GM12878 (cell line): ENCODE measurements around the gene ATP13A2. TPM values are rescaled to one million over a fixed set of nuclear protein-coding genes. Genes with fewer than 3 reads are reported as not detected.

Experiments used
- ATAC-seq: fragments of 200-7000 bp; cut with Tn5 transposase; 3 replicates; pipeline ENCODE4 v1.9.1; 2020; ENCODE audit warnings: mild to moderate bottlenecking, moderate library complexity
- BruUV-seq: library from RNA; stranded (reverse); fragments of 400-500 nt; replicated peaks from 2 replicates; lab custom pipeline; 2021; lab: Mats Ljungman, UMichigan
- CTCF ChIA-PET: fragments of 300-600 bp; sonication (Branson Sonifier 250); formaldehyde crosslinking; extraction: SDS; loops from one replicate; lab custom pipeline; 2021; ENCODE audit warnings: inconsistent platforms; lab: Yijun Ruan, JAX
- POLR2A ChIA-PET: fragments of 350-600 bp; formaldehyde crosslinking; extraction: SDS; loops from one replicate; lab custom pipeline; 2021; ENCODE audit warnings: inconsistent platforms; lab: Charles Lee
- RAD21 ChIA-PET: fragments of 300-600 bp; sonication (Branson Sonifier 250); formaldehyde crosslinking; loops from one replicate; lab custom pipeline; 2023; ENCODE audit warnings: antibody characterized with exemption; ENCODE audit not compliant: unreplicated experiment; lab: Charles Lee
- SMC1A ChIA-PET: fragments of 300-600 bp; sonication (Branson Sonifier 250); formaldehyde crosslinking; loops from one replicate; lab custom pipeline; 2023; ENCODE audit not compliant: unreplicated experiment, uncharacterized antibody; lab: Charles Lee
- DNase-seq: peaks from one replicate; pipeline ENCODE4 v3.0.0-alpha.2; 2011; ENCODE audit warnings: low read depth, low spot score
- FAIRE-seq: peaks from 3 replicates; lab custom pipeline; 2011; peaks lifted over from hg19 to GRCh38; lab: Jason Lieb, UNC
- H2AFZ ChIP-seq: 2 replicates; pipeline ENCODE4 v1.6.0; 2011; ENCODE audit warnings: low read depth, low read length, control low read depth; ENCODE audit not compliant: control insufficient read depth
- H3K27ac ChIP-seq: 2 replicates; pipeline ENCODE4 v1.5.1; 2011; ENCODE audit warnings: control low read depth; ENCODE audit not compliant: control insufficient read depth, insufficient read depth
- H3K27me3 ChIP-seq, 2 experiments: replicated peaks in 1 of 2; 2 replicates each; pipeline versions ENCODE4 v1.6.0 to v1.6.1; 2011; ENCODE audit warnings: low read length in 1 of 2; ENCODE audit not compliant: control insufficient read depth in 2 of 2, insufficient read depth in 2 of 2
- H3K36me3 ChIP-seq, 2 experiments: 2 replicates each; pipeline ENCODE4 v1.5.1; 2011; ENCODE audit warnings: low read length in 1 of 2; ENCODE audit not compliant: control insufficient read depth in 2 of 2, insufficient read depth in 2 of 2
- H3K4me1 ChIP-seq: 2 replicates; pipeline ENCODE4 v1.6.1; 2011; ENCODE audit warnings: mild to moderate bottlenecking, low read length, moderate library complexity, mixed read lengths; ENCODE audit not compliant: control insufficient read depth, insufficient read depth
- H3K4me2 ChIP-seq: 2 replicates; pipeline ENCODE4 v1.6.0; 2011; ENCODE audit warnings: control low read depth; ENCODE audit not compliant: control insufficient read depth, insufficient read depth
- H3K4me3 ChIP-seq: fragments of 200-600 bp; sonication (generic); 2 replicates; pipeline ENCODE4 v1.5.1; 2016
- H3K79me2 ChIP-seq: 2 replicates; pipeline ENCODE4 v1.6.0; 2011; ENCODE audit warnings: low read length; ENCODE audit not compliant: control insufficient read depth, insufficient read depth
- H3K9ac ChIP-seq: 2 replicates; pipeline ENCODE4 v1.8.0; 2011; ENCODE audit warnings: low read length, control low read depth, mixed read lengths; ENCODE audit not compliant: control insufficient read depth, insufficient read depth
- H3K9me3 ChIP-seq: replicated peaks from 3 replicates; pipeline ENCODE4 v1.5.1; 2011; ENCODE audit warnings: mild to moderate bottlenecking, low read length; ENCODE audit not compliant: control insufficient read depth, insufficient read depth
- H4K20me1 ChIP-seq: 2 replicates; pipeline ENCODE4 v1.6.0; 2011; ENCODE audit not compliant: control insufficient read depth, insufficient read depth
- CHD1 ChIP-seq: IDR thresholded peaks from 2 replicates; pipeline ENCODE4 v1.6.1; 2012; ENCODE audit warnings: low read depth, low read length, improper control_type of control experiment
- FOS ChIP-seq: IDR thresholded peaks from 3 replicates; pipeline ENCODE4 v1.6.1; 2011; ENCODE audit warnings: borderline replicate concordance; ENCODE audit not compliant: insufficient read length; ENCODE audit errors: extremely low read depth
- HDGF ChIP-seq: fragments of 450-650 bp; IDR thresholded peaks from 2 replicates; pipeline ENCODE4 v1.6.1; 2016; ENCODE audit warnings: antibody characterized with exemption
- IKZF2 ChIP-seq, 2 experiments: fragments of 450-650 bp; IDR thresholded peaks; 2 replicates each; pipeline ENCODE4 v1.6.1; 2017; ENCODE audit warnings: mild to moderate bottlenecking in 2 of 2, moderate library complexity in 2 of 2
- NBN ChIP-seq: fragments of 450-650 bp; IDR thresholded peaks from 2 replicates; pipeline ENCODE4 v1.6.1; 2016
- NFIC ChIP-seq: IDR thresholded peaks from 2 replicates; pipeline ENCODE4 v1.6.1; 2012; ENCODE audit warnings: low read depth, mild to moderate bottlenecking, inconsistent platforms, low read length, moderate library complexity
- NR2C2 ChIP-seq: IDR thresholded peaks from 2 replicates; pipeline ENCODE4 v1.6.1; 2011; ENCODE audit warnings: borderline replicate concordance, low read depth; ENCODE audit not compliant: control insufficient read depth, insufficient read length
- PAX5 ChIP-seq: IDR thresholded peaks from 2 replicates; pipeline ENCODE4 v1.6.1; 2011; ENCODE audit warnings: low read depth, low read length, borderline replicate concordance
- POLR2A ChIP-seq: IDR thresholded peaks from 2 replicates; pipeline ENCODE4 v1.6.1; 2011; ENCODE audit warnings: low read depth, mild to moderate bottlenecking, low read length
- RB1 ChIP-seq: fragments of 450-650 bp; formaldehyde crosslinking; IDR thresholded peaks from 2 replicates; pipeline ENCODE4 v1.6.1; 2017; ENCODE audit warnings: mild to moderate bottlenecking, borderline replicate concordance
- SIX5 ChIP-seq: IDR thresholded peaks from 2 replicates; pipeline ENCODE4 v1.6.1; 2011; ENCODE audit warnings: mild to moderate bottlenecking, low read depth, low read length, moderate library complexity; ENCODE audit not compliant: severe bottlenecking
- TCF3 ChIP-seq: IDR thresholded peaks from 2 replicates; pipeline ENCODE4 v1.6.1; 2012; ENCODE audit warnings: low read depth, mild to moderate bottlenecking, low read length, borderline replicate concordance; ENCODE audit not compliant: insufficient read depth
- WRNIP1 ChIP-seq: IDR thresholded peaks from 2 replicates; pipeline ENCODE4 v1.6.1; 2011; ENCODE audit warnings: low read depth, low read length, improper control_type of control experiment, borderline replicate concordance
- ZNF217 ChIP-seq: fragments of 450-650 bp; IDR thresholded peaks from 2 replicates; pipeline ENCODE4 v1.6.1; 2017; ENCODE audit warnings: antibody characterized with exemption, mild to moderate bottlenecking
- WGBS: methylation state at CpG from one replicate; pipeline ENCODE4 v1.1.6; 2016; ENCODE audit warnings: low lambda C conversion rate; ENCODE audit not compliant: insufficient replicate concordance, insufficient coverage; ENCODE audit errors: missing lambda C conversion rate; 5-methylcytosine and 5-hydroxymethylcytosine counted together
- in situ Hi-C: fragments of 300-500 bp; cut with MboI; formaldehyde crosslinking; loops from 9 replicates; pipeline ENCODE4 v1.14.3; 2018; ENCODE audit warnings: mixed read lengths
- intact Hi-C: fragments of 100-400 bp; cut with micrococcal nuclease; formaldehyde crosslinking; loops from one replicate; pipeline ENCODE4 v1.14.2; 2022; ENCODE audit not compliant: unreplicated experiment
- polyA plus RNA-seq, 11 experiments: library from polyadenylated mRNA; depleted of rRNA in 4 of 11; unstranded in 6 of 11; stranded (reverse) in 5 of 11; fragments of >200 nt; fragmentation: Nextera tagmentation in 4 of 11; fragmentation: Illumina TruSeq in 1 of 11; extraction: Ambion mirVana in 4 of 11; extraction: Trizol in 1 of 11; gene quantifications; 1 replicate in 1 of 11; 2 replicates in 10 of 11; pipeline versions ENCODE4 v1.2.1 to v1.2.3, GENCODE V29; 2011 to 2016; ENCODE audit warnings: inconsistent platforms in 2 of 11, missing spikeins in 2 of 11, low read depth in 1 of 11
- total RNA-seq, 4 experiments: library from RNA; depleted of rRNA in 3 of 4; stranded (reverse); fragments of >200 nt in 3 of 4; fragmentation: Illumina TruSeq in 1 of 4; extraction: Trizol in 1 of 4; gene quantifications; 2 replicates each; pipeline versions ENCODE4 v1.2.1 to v1.2.3, GENCODE V29; 2013 to 2021
- TF ChIP-seq, protein P1 (sequence below): fragments of 150-350 bp; IDR thresholded peaks from 2 replicates; pipeline ENCODE4 v1.6.1; 2014; ENCODE audit warnings: mild to moderate bottlenecking, low read depth, low read length

ATP13A2 gene
- total and polyA plus RNA-seq, 10 of the 15 experiments (the other 5 are each of a cell fraction or from before 2014, with no cell fraction given), result 0.24 to 30.5 (median 8.0) TPM

DNA sequence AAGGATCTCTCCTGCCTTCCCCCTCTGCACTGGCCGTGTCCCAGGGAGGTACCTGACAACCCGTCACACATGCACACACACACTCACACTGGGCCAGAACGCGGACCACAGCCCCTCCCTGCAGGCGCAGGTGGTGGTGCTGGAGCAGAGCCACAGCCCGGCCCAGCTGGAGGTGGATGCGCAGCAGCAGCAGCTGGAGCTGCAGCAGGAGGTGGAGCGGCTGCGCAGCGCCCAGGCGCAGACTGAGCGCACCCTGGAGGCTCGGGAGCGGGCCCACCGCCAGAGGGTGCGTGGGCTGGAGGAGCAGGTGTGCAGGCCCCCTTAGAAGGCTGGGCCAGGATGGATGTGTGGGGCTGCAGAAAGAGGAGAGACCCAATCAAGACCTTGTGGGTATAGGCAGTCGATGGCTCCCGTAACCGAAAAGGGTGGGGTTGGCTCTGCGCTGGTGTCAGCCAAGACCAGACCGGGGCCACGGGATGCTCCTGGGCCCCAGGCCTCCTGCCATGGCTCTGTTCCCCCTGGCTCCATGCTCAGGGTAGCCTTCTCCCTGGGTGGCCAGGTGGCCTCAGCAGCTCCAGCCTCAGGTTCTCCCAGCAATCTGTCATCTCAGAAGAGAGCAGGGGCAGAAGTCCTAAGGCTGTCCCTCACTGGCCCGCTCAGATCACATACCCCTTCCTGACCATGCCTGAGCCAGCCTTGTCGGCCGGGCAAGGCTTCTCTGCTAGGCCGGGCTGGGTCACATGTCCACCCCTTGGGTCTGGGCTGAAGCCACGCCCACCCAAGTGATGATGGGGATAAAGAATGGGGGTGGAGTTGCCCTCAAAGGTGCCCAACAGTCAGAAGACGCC lies 40.2 kb downstream of the ATP13A2 start:
- in situ Hi-C loops (no loop called here), intact Hi-C loops (no loop called here)
- ChIA-PET RAD21 (no interaction called here), SMC1A (no interaction called here), POLR2A (interaction anchor here (0.6 kb wide), 1 partner anchor 878 kb away, joined by 5 read pairs; no protein-coding TSS in a partner anchor), CTCF (no interaction called here)
- H3K36me3 ChIP-seq, result no peaks in the 10 kb centered on the region
- no peak overlapping the region for H3K9ac ChIP-seq
- no peak for FAIRE-seq
- DNase-seq, result no peak
- H3K4me1 ChIP-seq, result no peaks in the 10 kb centered on the region
- H3K9me3 ChIP-seq, result no peaks in the 10 kb centered on the region
- H3K4me3 ChIP-seq, result no peak overlapping the region
- no peaks in the 10 kb centered on the region for H3K79me2 ChIP-seq
- no TSS peak for BruUV-seq
- no peak overlapping the region for H3K4me2 ChIP-seq
- no peak overlapping the region for H3K27ac ChIP-seq
- no peaks in the 10 kb centered on the region for H4K20me1 ChIP-seq
- no peaks in the 10 kb centered on the region for H3K27me3 ChIP-seq
- peak; percentile 27; the same call in 2 of the 3 replicates for ATAC-seq
- 58% methylated on average over 25 of the region's 28 CpGs for WGBS
- TF ChIP-seq NBN, result no peak
- TF ChIP-seq RB1, result no peak
- TF ChIP-seq WRNIP1, result no peak
- TF ChIP-seq NFIC, result no peak
- TF ChIP-seq NR2C2, result no peak
- TF ChIP-seq, protein P1, sequence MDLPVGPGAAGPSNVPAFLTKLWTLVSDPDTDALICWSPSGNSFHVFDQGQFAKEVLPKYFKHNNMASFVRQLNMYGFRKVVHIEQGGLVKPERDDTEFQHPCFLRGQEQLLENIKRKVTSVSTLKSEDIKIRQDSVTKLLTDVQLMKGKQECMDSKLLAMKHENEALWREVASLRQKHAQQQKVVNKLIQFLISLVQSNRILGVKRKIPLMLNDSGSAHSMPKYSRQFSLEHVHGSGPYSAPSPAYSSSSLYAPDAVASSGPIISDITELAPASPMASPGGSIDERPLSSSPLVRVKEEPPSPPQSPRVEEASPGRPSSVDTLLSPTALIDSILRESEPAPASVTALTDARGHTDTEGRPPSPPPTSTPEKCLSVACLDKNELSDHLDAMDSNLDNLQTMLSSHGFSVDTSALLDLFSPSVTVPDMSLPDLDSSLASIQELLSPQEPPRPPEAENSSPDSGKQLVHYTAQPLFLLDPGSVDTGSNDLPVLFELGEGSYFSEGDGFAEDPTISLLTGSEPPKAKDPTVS, result no peak
- TF ChIP-seq CHD1, result no peak
- no peak for TF ChIP-seq TCF3
- TF ChIP-seq PAX5, result no peak
- TF ChIP-seq HDGF, result no peak
- no peak for TF ChIP-seq SIX5
- TF ChIP-seq IKZF2 (IDR thresholded peaks at IDR 0.05), result no peak
- TF ChIP-seq ZNF217, result no peak
- no peak for TF ChIP-seq POLR2A
- TF ChIP-seq FOS, result no peak
- no peak overlapping the region for H2AFZ ChIP-seq
